VCaP (cell line): ENCODE results near the gene MYBPC3.

Experiments used
- H3K27ac ChIP-seq: fragments of 450-650 bp; 2 replicates; pipeline ENCODE4 v1.5.1; 2017
- TF ChIP-seq, protein P1 (sequence below): fragments of 450-650 bp; conservative IDR thresholded peaks from 2 replicates; pipeline ENCODE4 v1.5.1; 2017; ENCODE audit warnings: mild to moderate bottlenecking, moderate library complexity

Gene MYBPC3

DNA sequence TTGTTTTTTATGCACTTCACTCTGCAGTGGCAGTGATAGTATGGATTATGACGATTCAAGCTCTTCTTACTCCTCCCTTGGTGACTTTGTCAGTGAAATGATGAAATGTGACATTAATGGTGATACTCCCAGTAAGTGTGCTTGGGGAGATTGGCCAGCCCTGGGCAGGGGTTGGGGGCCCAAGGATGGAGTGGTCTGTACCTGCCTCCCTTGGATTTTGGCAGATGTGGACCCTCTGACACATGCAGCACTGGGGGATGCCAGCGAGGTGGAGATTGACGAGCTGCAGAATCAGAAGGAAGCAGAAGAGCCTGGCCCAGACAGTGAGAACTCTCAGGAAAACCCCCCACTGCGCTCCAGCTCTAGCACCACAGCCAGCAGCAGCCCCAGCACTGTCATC is 68.4 kb downstream of the MYBPC3 start:
- H3K27ac ChIP-seq: no peak overlapping the region
- TF ChIP-seq, protein P1, sequence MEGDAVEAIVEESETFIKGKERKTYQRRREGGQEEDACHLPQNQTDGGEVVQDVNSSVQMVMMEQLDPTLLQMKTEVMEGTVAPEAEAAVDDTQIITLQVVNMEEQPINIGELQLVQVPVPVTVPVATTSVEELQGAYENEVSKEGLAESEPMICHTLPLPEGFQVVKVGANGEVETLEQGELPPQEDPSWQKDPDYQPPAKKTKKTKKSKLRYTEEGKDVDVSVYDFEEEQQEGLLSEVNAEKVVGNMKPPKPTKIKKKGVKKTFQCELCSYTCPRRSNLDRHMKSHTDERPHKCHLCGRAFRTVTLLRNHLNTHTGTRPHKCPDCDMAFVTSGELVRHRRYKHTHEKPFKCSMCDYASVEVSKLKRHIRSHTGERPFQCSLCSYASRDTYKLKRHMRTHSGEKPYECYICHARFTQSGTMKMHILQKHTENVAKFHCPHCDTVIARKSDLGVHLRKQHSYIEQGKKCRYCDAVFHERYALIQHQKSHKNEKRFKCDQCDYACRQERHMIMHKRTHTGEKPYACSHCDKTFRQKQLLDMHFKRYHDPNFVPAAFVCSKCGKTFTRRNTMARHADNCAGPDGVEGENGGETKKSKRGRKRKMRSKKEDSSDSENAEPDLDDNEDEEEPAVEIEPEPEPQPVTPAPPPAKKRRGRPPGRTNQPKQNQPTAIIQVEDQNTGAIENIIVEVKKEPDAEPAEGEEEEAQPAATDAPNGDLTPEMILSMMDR: no peak

DNA sequence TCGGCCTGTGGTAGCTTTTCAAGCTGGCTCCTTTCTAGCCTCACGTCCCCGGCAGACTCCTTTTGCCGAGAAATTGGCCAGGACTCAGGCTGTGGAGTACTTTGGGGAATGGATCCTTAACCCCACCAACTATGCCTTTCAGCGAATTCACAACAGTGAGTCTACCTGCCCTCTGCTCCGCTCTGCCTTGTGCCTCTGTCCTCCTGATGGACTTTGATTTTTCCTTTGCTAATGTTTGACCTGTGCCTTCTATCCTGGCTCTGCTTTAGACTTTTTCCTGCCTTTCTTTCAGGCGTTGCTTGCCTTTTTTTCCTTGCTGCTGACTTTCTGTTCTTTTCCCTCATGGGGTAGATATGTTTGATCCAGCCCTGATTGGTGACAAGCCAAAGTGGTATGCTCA is 70.0 kb downstream of the MYBPC3 start:
- no peak overlapping the region for H3K27ac ChIP-seq
- TF ChIP-seq, protein P1: no peak
